ENCODE results near the gene JUN.

JUN gene

GRCh38 chr1:58754683-58755467 lies 29.0 kb downstream of the JUN start:
- no peak for DNase-seq

- no peak for DNase-seq
Observed at GRCh38 chr1:58754073-58754613, 29.7 kb downstream of the JUN start.

- DNase-seq: no peak
Observed at GRCh38 chr1:58753431-58753866, 30.4 kb downstream of the JUN start.

- DNase-seq: no peak
Observed at GRCh38 chr1:58749646-58750045, 34.2 kb downstream of the JUN start.

- no peak for DNase-seq
Observed at GRCh38 chr1:58748666-58749065, 35.2 kb downstream of the JUN start.

GRCh38 chr1:58746757-58747156 lies 37.1 kb downstream of the JUN start:
- DNase-seq: no peak

- no peak for DNase-seq
Observed at GRCh38 chr1:58746182-58746581, 37.7 kb downstream of the JUN start.

- DNase-seq: no peak
Observed at GRCh38 chr1:58745666-58746065, 38.2 kb downstream of the JUN start.

- DNase-seq: no peak
Observed at GRCh38 chr1:58745117-58745516, 38.7 kb downstream of the JUN start.

- no peak for DNase-seq
Observed at GRCh38 chr1:58741678-58742553, 41.9 kb downstream of the JUN start.

GRCh38 chr1:58739856-58740466 lies 43.9 kb downstream of the JUN start:
- peak; percentile 14 to 16 for DNase-seq

GRCh38 chr1:58738876-58739275 lies 45.0 kb downstream of the JUN start:
- DNase-seq: no peak

GRCh38 chr1:58735586-58735985 lies 48.3 kb downstream of the JUN start:
- DNase-seq: no peak

GRCh38 chr1:58734630-58735029 lies 49.2 kb downstream of the JUN start:
- no peak for DNase-seq

- DNase-seq: no peak
Observed at GRCh38 chr1:58732087-58732775, 51.6 kb downstream of the JUN start.

Data from NCI-H187 (cell line).